ENCODE data around the gene VAMP5. TPM values are rescaled to one million over a fixed set of nuclear protein-coding genes. Genes with fewer than 3 reads are reported as not detected.

The VAMP5 gene
- total RNA-seq, 1 experiment from 2014 or later = 0.59 TPM

DNA sequence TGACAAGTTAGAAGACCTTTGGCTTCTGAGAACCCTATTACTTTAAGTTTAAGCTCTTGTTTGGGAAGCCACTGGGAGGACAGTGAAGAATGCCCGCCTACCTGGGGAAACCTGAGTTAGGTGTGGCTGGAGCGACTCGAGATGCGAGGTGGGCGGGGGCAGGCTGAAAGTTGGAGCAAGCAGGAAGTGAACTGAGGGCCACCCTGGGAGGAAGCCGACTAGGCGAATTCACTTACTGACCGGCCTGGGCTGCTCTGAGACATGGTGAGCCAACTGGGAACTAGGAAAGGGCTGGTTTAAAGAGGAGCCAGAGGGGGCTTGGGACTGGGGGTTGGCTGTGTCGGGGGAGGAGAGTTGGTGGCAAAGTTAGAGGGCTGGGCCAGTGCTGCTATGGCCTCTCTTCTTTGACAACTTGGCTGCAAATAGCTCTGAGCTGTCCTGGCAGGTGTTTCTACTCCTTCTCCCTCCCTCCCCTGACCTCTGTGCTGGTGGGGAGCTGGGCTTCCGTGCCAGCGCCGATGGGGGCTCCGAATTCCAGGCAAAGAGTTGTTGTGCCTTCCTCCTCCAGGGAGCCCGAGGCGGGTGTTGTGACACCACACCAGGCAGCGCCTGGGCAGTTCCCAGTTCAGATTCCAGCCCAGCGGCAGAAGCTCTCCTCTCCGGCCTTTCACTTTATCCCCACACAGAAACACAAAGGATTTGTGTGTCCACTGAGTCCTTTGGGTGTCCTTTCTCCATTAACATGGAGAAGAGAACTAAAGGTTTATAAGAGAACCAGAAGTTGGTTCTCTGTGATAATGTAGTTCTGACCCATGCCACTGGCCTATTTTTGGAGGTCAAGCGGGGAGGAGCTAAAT lies 6.6 kb upstream of the VAMP5 start, which contains the start of gene VAMP8:
Gene VAMP8, plus strand, starts transcription at position 201 of the 857 bp plus-strand sequence. Its CDS starts 61 bp downstream, at position 262.
- H2AFZ ChIP-seq (ENCODE audit: low read length) = no peak within 1 kb of the TSS
- no peak for TF ChIP-seq CTCF (conservative IDR thresholded peaks at IDR 0.05)
- Mint-ChIP-seq H3K27me3 (ENCODE audit: low read depth) (peaks cover 45% of the 10 kb centered on the region), H3K4me1 (peaks cover 30% of the 10 kb centered on the region in 2 experiments), H3K36me3 (ENCODE audit: insufficient read depth in 1 of 3, low read depth in 3 of 3) (no peaks in the 10 kb centered on the region), H3K9me3 (no peaks in the 10 kb centered on the region; a peak in 2 of 5 replicates), H3K4me3 (peak within 1 kb of the TSS; percentile 71 to 84), H3K27ac (peak within 1 kb of the TSS; percentile 82 to 90 (median 84); a peak in 6 of 7 replicates)
- no peak within 1 kb of the TSS for H4K8ac ChIP-seq (replicated peaks; ENCODE audit: insufficient read length, low read depth, low read length)
- H4K5ac ChIP-seq (ENCODE audit: insufficient read length, low read depth, low read length) = no peak within 1 kb of the TSS
- no peaks in the 10 kb centered on the region for H4K20me1 ChIP-seq (ENCODE audit: control insufficient read depth, insufficient read depth, insufficient read length)
- H3K4ac ChIP-seq (ENCODE audit: low read depth, low read length) = no peak within 1 kb of the TSS
- no peaks in the 10 kb centered on the region for H3K79me2 ChIP-seq (ENCODE audit: insufficient read depth, low read length)
- no peak within 1 kb of the TSS for H3K23ac ChIP-seq (ENCODE audit: insufficient read length, low read depth, low read length)
- no peak within 1 kb of the TSS for H2BK12ac ChIP-seq (ENCODE audit: insufficient read length, low read depth, low read length)
- H3K9ac ChIP-seq (ENCODE audit: extremely low read depth, insufficient read length, low read length) = peak within 1 kb of the TSS; percentile 15
- no peaks in the 10 kb centered on the region for H3K9me3 ChIP-seq (ENCODE audit: control insufficient read depth, low read depth, low read length)
- H2BK120ac ChIP-seq (ENCODE audit: low read depth, low read length, poor library complexity, severe bottlenecking) = no peak within 1 kb of the TSS
- H3K27me3 ChIP-seq (ENCODE audit: insufficient read depth, low read length) = no peaks in the 10 kb centered on the region
- no peak within 1 kb of the TSS for H2BK15ac ChIP-seq (ENCODE audit: low read depth, low read length)
- no peak within 1 kb of the TSS for H2BK5ac ChIP-seq (ENCODE audit: insufficient read length, low read length)
- no peak within 1 kb of the TSS for H3K14ac ChIP-seq (ENCODE audit: insufficient read depth, low read length)
- peak within 1 kb of the TSS; percentile 45 for H3K18ac ChIP-seq (ENCODE audit: insufficient read length, low read depth, low read length)
- H3K4me1 ChIP-seq (ENCODE audit: insufficient read depth, low read length) = peaks cover 3% of the 10 kb centered on the region; the same call in 1 of the 2 replicates
- no peaks in the 10 kb centered on the region for H3K79me1 ChIP-seq (ENCODE audit: insufficient read depth, low read depth, low read length, poor library complexity, severe bottlenecking)
- no peak within 1 kb of the TSS for H3T11ph ChIP-seq (ENCODE audit: low read length)
- WGBS (ENCODE audit: extremely low coverage, insufficient read length, low lambda C conversion rate) = no CpG with 5 or more reads among the region's 19 CpGs
- H2AK5ac ChIP-seq (ENCODE audit: insufficient read length, low read length) = no peak within 1 kb of the TSS
- DNase-seq = peak; percentile 92
- H3K4me2 ChIP-seq (ENCODE audit: insufficient read depth, insufficient read length, low read length) = peak within 1 kb of the TSS; percentile 62
- H3K56ac ChIP-seq (ENCODE audit: insufficient read length, low read depth, low read length) = no peak within 1 kb of the TSS
- no peak within 1 kb of the TSS for H3K27ac ChIP-seq (ENCODE audit: insufficient read length, low read depth, low read length)
- H2BK20ac ChIP-seq (ENCODE audit: low read depth, low read length, poor library complexity, severe bottlenecking) = no peak within 1 kb of the TSS
- H4K91ac ChIP-seq (ENCODE audit: insufficient read length, low read depth, low read length) = no peak within 1 kb of the TSS
- H3K23me2 ChIP-seq (ENCODE audit: insufficient read length, low read depth, low read length, poor library complexity, severe bottlenecking) = no peaks in the 10 kb centered on the region

Data from H9 (cell line).